Fibroblast of lung (primary cell): ENCODE measurements around the gene PPFIA4. TPM values are rescaled to one million over a fixed set of nuclear protein-coding genes. Genes with fewer than 3 reads are reported as not detected.

ENCODE experiments used
- DNase-seq, 2 donors: peaks; one replicate each; pipeline versions ENCODE4 v3.0.0 to v3.0.0-alpha.2; 2010; ENCODE audit warnings: low read depth in 2 of 2
- H2AFZ ChIP-seq: 2 replicates; pipeline ENCODE4 v1.5.1; 2012; ENCODE audit warnings: low read length, control low read depth, inconsistent platforms
- H3K27ac ChIP-seq: 2 replicates; pipeline ENCODE4 v1.5.1; 2011; ENCODE audit warnings: low read length, control low read depth; ENCODE audit not compliant: insufficient read depth
- H3K27me3 ChIP-seq: 2 replicates; pipeline ENCODE4 v1.5.1; 2011; ENCODE audit warnings: mild to moderate bottlenecking, low read length; ENCODE audit not compliant: control insufficient read depth, insufficient read depth
- H3K36me3 ChIP-seq: 2 replicates; pipeline ENCODE4 v1.5.1; 2011; ENCODE audit warnings: low read length; ENCODE audit not compliant: control insufficient read depth, insufficient read depth
- H3K4me1 ChIP-seq: 2 replicates; pipeline ENCODE4 v1.5.1; 2011; ENCODE audit warnings: low read length; ENCODE audit not compliant: control insufficient read depth, insufficient read depth; ENCODE audit errors: extremely low read depth
- H3K4me2 ChIP-seq: 2 replicates; pipeline ENCODE4 v1.5.1; 2011; ENCODE audit warnings: low read length, control low read depth; ENCODE audit not compliant: insufficient read depth; ENCODE audit errors: extremely low read depth
- H3K4me3 ChIP-seq, 4 experiments: fragments of 200-600 bp in 1 of 4; sonication (generic) in 1 of 4; replicated peaks in 1 of 4; 2 replicates each; pipeline ENCODE4 v1.5.1; 2011 to 2016; ENCODE audit warnings: low read length in 4 of 4, low read depth in 3 of 4, mild to moderate bottlenecking in 3 of 4, control low read depth in 2 of 4, inconsistent platforms in 1 of 4, mixed read lengths in 1 of 4; ENCODE audit not compliant: insufficient read depth in 1 of 4; ENCODE audit errors: control extremely low read depth in 1 of 4
- H3K79me2 ChIP-seq: 2 replicates; pipeline ENCODE4 v1.5.1; 2012; ENCODE audit warnings: mild to moderate bottlenecking, low read length, inconsistent platforms; ENCODE audit not compliant: control insufficient read depth, insufficient read depth
- H3K9ac ChIP-seq: 2 replicates; pipeline ENCODE4 v1.5.1; 2011; ENCODE audit warnings: mild to moderate bottlenecking, low read length, control low read depth; ENCODE audit not compliant: insufficient read depth
- H3K9me3 ChIP-seq: 2 replicates; pipeline ENCODE4 v1.5.1; 2012; ENCODE audit warnings: low read depth, low read length; ENCODE audit not compliant: control insufficient read depth, insufficient read depth
- H4K20me1 ChIP-seq: 2 replicates; pipeline ENCODE4 v1.5.1; 2011; ENCODE audit warnings: low read length; ENCODE audit not compliant: control insufficient read depth, insufficient read depth; ENCODE audit errors: extremely low read depth
- EZH2 ChIP-seq: IDR thresholded peaks from 2 replicates; pipeline ENCODE4 v1.5.1; 2012; ENCODE audit warnings: low read length, control low read depth, mild to moderate bottlenecking; ENCODE audit errors: missing control alignments
- polyA plus RNA-seq, 2 donors: library from polyadenylated mRNA; depleted of rRNA in 1 of 2; stranded (reverse) in 1 of 2; unstranded in 1 of 2; fragments of >200 nt; gene quantifications; 2 replicates each; pipeline ENCODE4 v1.2.1, GENCODE V29; 2011 to 2012; ENCODE audit warnings: missing spikeins in 1 of 2
- total RNA-seq: library from RNA; depleted of rRNA; stranded (reverse); fragments of >200 nt; gene quantifications from 2 replicates; pipeline ENCODE4 v1.2.1, GENCODE V29; 2014
- TF ChIP-seq, protein P1 (sequence below), 2 donors: IDR thresholded peaks in 1 of 2; conservative IDR thresholded peaks in 1 of 2; 1 replicate in 1 of 2; 2 replicates in 1 of 2; pipeline ENCODE4 v1.5.1; 2011 to 2012; ENCODE audit warnings: low read length in 2 of 2, control low read depth in 1 of 2, inconsistent platforms in 1 of 2, low read depth in 1 of 2, mild to moderate bottlenecking in 1 of 2

Gene PPFIA4
- total and polyA plus RNA-seq, 2 donors (not counting 1 experiment from before 2014, with no cell fraction given): 3.2 to 4.3 TPM

DNA sequence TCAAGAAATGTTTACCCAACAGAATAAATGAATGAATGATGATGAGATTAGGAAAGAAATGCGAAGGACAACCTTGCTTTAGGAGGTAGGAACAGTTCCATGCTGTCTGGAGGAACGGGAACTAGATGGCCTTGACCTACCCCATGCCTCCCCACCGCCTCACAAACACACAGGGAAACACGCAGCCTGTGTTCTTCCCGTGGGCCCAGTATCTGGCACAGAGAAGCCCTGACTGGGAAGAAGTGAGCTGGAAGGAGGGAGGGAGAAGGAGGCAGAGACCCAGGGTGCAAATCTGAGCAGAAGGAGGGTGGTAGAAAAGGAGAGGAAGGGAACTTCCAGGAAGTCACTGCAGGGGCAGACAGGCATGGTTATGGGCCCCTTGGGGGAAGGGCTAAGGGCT lies 97.7 kb downstream of the PPFIA4 start:
- Histone ChIP-seq H3K9ac (no peak overlapping the region), H3K27me3 (peaks cover 42% of the 10 kb centered on the region), H3K79me2 (no peaks in the 10 kb centered on the region), H4K20me1 (no peaks in the 10 kb centered on the region), H3K4me3 (no peak overlapping the region), H3K9me3 (no peaks in the 10 kb centered on the region), H3K4me1 (peaks cover 4% of the 10 kb centered on the region), H2AFZ (no peak overlapping the region), H3K4me2 (no peak overlapping the region), H3K36me3 (no peaks in the 10 kb centered on the region), H3K27ac (no peak overlapping the region)
- TF ChIP-seq, protein P1, sequence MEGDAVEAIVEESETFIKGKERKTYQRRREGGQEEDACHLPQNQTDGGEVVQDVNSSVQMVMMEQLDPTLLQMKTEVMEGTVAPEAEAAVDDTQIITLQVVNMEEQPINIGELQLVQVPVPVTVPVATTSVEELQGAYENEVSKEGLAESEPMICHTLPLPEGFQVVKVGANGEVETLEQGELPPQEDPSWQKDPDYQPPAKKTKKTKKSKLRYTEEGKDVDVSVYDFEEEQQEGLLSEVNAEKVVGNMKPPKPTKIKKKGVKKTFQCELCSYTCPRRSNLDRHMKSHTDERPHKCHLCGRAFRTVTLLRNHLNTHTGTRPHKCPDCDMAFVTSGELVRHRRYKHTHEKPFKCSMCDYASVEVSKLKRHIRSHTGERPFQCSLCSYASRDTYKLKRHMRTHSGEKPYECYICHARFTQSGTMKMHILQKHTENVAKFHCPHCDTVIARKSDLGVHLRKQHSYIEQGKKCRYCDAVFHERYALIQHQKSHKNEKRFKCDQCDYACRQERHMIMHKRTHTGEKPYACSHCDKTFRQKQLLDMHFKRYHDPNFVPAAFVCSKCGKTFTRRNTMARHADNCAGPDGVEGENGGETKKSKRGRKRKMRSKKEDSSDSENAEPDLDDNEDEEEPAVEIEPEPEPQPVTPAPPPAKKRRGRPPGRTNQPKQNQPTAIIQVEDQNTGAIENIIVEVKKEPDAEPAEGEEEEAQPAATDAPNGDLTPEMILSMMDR (conservative IDR thresholded peaks at IDR 0.05 in 1 of 2, IDR thresholded peaks at IDR 0.05 in 1 of 2; ENCODE audit: low read depth in 1 of 2, low read length in 2 of 2): no peak
- TF ChIP-seq EZH2: no peak
- no peak for DNase-seq

DNA sequence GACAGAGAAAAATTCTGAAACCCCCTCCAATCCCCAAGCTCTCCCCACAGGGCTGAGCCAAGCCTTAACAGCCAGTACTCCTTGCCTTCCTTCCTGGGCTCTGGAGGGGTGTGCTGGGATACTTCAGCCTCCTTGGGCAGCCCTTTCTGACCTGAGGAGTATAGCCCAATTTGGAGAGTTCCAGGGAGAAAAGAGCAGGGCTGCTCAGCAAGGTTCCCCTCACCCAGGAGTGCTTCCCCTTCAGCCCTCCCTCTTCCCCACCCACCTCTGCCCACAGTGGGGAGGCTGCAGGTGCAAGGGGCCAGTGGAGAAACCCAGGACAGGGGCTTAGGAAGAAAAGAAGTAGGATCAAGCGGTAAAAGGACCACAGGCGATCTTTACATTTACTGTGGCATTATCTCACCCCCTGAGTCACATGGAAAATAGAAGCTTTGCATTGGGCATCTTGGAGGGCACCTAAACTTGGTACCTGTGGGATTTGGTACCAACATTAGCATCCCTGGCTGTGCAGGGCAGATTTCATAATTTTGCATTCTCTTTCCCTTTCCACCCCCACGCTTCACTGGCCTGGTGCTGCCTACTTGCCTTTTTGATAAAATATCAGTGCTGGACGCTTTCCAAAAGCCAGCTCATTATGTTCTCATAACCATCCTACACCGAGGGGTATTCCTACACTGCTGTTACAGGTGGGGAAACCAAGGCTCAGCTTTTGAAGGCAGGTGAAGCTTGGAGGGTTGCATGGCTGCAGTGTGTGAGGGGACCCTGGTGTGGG lies 98.4 kb downstream of the PPFIA4 start:
- H4K20me1 ChIP-seq: no peaks in the 10 kb centered on the region
- no peak overlapping the region for H3K4me3 ChIP-seq
- H3K27me3 ChIP-seq: peaks cover 39% of the 10 kb centered on the region
- TF ChIP-seq, protein P1 (conservative IDR thresholded peaks at IDR 0.05 in 1 of 2, IDR thresholded peaks at IDR 0.05 in 1 of 2; ENCODE audit: low read depth in 1 of 2, low read length in 2 of 2): no peak
- TF ChIP-seq EZH2: no peak
- no peaks in the 10 kb centered on the region for H3K79me2 ChIP-seq
- no peak overlapping the region for H2AFZ ChIP-seq
- no peak overlapping the region for H3K4me2 ChIP-seq
- no peaks in the 10 kb centered on the region for H3K36me3 ChIP-seq
- DNase-seq: peak in 1 of 2 donors; percentile 21
- no peaks in the 10 kb centered on the region for H3K9me3 ChIP-seq
- peaks cover 4% of the 10 kb centered on the region for H3K4me1 ChIP-seq
- no peak overlapping the region for H3K9ac ChIP-seq
- H3K27ac ChIP-seq: no peak overlapping the region

DNA sequence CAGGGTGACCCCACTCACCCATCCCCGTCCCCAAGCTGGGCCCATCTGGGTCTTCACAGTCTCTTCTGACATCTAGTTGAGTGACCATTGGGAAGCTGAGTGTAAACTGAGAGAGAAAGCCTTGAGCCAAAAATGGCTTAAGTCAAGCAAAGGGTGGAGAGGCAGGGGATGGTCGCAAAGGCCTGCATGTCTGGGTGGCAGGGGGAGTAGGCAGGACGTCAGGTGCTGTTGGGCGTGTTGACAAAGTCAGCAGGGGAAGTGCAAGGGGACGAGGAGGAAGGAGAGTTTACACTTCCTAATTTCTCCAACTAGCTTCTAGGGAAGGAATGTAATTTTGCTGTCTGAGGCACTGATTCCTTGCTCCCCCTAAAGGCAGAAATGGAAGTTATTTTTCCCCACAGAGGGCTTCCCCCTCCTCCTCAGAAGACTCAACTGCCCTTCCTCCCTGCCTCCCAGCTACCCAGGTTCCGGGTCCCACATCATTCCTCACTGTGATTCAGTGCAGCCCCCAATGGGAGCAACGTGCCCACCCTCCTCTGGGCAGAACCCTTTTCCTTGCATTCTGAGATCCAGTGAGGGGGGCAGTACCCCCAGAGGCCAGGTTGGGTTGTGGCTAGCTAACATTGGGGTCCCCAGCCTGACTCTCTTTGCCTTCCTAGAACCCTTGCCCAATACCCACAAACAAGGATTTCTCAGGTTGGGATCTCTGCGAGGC lies 100.0 kb downstream of the PPFIA4 start:
- Histone ChIP-seq H3K4me2 (no peak overlapping the region), H3K79me2 (no peaks in the 10 kb centered on the region), H3K4me3 (no peak overlapping the region), H3K27ac (no peak overlapping the region), H3K36me3 (no peaks in the 10 kb centered on the region), H2AFZ (no peak overlapping the region), H3K9me3 (no peaks in the 10 kb centered on the region), H3K27me3 (peaks cover 33% of the 10 kb centered on the region), H3K9ac (no peak overlapping the region), H4K20me1 (no peaks in the 10 kb centered on the region), H3K4me1 (peaks cover 4% of the 10 kb centered on the region)
- TF ChIP-seq, protein P1 (conservative IDR thresholded peaks at IDR 0.05 in 1 of 2, IDR thresholded peaks at IDR 0.05 in 1 of 2; ENCODE audit: low read depth in 1 of 2, low read length in 2 of 2): peak; percentile 40 to 57
- no peak for TF ChIP-seq EZH2
- peak; percentile 14 to 40 for DNase-seq
